ENCODE measurements around the gene RFPL1.
A peak's percentile ranks its signal among the peaks of the same experiment; 100 is the strongest.

Gene RFPL1

GRCh38 chr22:29443861-29444792, 5.7 kb downstream of the RFPL1 start:
- DNase-seq: no peak

DNA sequence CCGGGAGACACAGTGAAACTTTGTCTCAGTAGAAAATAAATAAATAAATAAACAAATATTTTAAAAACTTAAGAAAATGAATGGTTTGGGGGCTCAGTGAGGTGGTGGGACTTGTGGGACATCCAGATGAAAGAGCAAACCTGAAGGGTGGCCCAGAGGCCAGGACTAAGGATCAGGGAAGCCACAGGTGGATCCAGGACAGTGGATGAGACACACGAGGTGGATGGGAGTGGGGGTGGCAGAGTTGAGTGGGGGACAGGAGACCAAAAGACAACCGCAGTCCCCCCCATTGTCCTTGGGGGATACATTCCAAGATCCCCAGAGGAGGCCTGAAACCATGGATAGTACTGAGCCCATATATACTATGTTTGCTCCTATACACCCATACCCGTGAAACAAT, 7.1 kb downstream of the RFPL1 start:
- DNase-seq: no peak

GRCh38 chr22:29447906-29448305, 9.5 kb downstream of the RFPL1 start:
- DNase-seq: no peak

GRCh38 chr22:29449296-29449875, 11.0 kb downstream of the RFPL1 start:
- no peak for DNase-seq

- no peak for DNase-seq
Measured at GRCh38 chr22:29450222-29450621, 11.8 kb downstream of the RFPL1 start.

GRCh38 chr22:29451863-29452262, 13.5 kb downstream of the RFPL1 start:
- DNase-seq: no peak

GRCh38 chr22:29454276-29454675, 15.9 kb downstream of the RFPL1 start:
- DNase-seq: no peak

- no peak for DNase-seq
Measured at GRCh38 chr22:29456211-29456671, 17.9 kb downstream of the RFPL1 start.

DNA sequence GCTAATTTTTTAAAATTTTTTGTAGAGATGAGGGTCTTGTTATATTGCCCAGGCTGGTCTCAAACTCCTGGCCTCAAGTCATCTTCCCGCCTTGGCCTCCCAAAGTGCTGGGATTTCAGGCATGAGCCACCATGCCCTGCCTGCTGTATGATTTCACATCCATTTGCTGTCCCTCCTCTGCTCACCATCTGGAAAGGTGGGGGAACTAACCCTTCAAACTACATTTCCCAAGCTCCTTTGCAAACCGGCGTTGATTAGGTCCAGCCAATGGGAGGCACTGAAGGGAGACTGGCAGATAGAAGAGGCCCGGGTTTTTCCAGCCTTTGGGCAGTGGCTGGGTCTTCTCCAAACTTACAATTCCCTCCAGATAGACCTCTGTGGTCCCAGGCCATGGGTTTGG, 19.3 kb downstream of the RFPL1 start:
- no peak for DNase-seq

DNA sequence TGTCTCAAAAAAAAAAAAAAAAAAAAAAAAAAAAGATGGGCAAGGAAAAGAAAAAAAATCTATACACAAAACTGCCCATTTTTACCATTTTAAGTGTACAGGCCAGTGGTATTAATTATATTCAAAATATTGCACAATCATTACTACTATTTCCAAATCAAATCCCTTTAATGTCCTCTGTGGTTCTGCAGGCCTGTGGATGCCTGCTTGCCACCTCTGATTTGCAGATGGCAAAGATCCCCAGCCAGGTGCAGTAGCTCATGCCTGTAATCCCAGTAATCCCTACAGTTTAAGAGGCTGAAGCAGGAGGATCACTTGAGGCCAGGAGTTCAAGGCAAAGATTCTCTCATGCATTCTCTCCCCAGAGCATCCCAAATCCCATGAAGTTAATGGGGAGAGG, 20.2 kb downstream of the RFPL1 start:
- no peak for DNase-seq

- no peak for DNase-seq
Measured at GRCh38 chr22:29459773-29460172, 21.4 kb downstream of the RFPL1 start.

GRCh38 chr22:29461263-29461662, 22.9 kb downstream of the RFPL1 start:
- no peak for DNase-seq

GRCh38 chr22:29463629-29464028, 25.2 kb downstream of the RFPL1 start:
- DNase-seq: no peak

- no peak for DNase-seq
Measured at GRCh38 chr22:29464581-29464980, 26.2 kb downstream of the RFPL1 start.

DNA sequence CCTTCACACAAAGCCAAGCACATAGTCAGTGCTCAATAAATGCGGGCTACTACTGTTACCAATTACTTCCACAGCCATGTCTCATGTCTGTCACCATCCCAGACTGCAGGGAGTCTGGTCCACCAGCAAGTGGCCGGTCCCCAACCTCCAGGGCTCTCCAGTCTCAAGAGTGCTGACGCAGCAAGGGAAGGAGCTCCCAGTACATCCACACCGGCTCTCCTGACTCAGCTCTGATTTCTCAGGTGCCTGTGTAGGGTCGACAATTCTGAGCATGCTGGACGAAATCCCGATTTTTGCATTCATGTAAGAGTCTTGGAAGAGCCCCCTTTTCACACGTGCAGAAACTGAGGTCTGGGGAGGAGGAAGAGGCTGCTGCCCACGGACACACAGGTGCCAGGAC, 31.4 kb downstream of the RFPL1 start:
- no peak for DNase-seq

- peak; percentile 76 for DNase-seq
Measured at GRCh38 chr22:29470159-29470855, 31.9 kb downstream of the RFPL1 start.

GRCh38 chr22:29473001-29473400, 34.6 kb downstream of the RFPL1 start:
- no peak for DNase-seq

DNA sequence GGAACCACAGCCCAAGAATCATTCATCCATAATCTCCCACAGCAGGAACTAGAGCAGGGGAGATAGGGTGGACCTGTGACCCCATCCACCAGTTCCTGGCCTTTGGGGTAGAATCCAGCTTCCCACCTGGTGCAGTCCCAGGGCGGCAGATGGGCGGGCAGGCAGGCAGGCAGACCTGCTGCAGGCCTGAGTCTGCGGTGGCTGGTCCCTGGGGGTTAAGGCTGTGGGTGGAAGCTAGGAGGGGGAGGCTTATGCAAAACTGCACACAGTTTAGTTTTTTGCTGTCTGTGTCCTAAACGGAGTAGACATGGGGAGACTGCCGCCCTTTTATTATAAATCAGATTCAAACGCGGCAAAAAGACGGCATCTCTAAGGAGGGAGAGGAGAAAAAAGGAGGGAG, 37.2 kb downstream of the RFPL1 start:
- DNase-seq: no peak

GRCh38 chr22:29476116-29476515, 37.7 kb downstream of the RFPL1 start:
- DNase-seq: no peak

- DNase-seq: no peak
Measured at GRCh38 chr22:29477723-29478318, 39.4 kb downstream of the RFPL1 start.

GRCh38 chr22:29478326-29479276, 40.2 kb downstream of the RFPL1 start:
- peak; percentile 35 for DNase-seq

All from activated T-cell treated with anti-CD3 and anti-CD28 coated beads, Interleukin-2, amount 50 U/mL, for 1 hour (primary cell).